HepG2 (cell line): ENCODE measurements around the gene ZSCAN1. TPM values are rescaled to one million over a fixed set of nuclear protein-coding genes. Genes with fewer than 3 reads are reported as not detected.

Experiments
- CBFB ChIP-seq: sonication (generic); formaldehyde crosslinking; IDR thresholded peaks from 2 replicates; pipeline ENCODE4 v1.4.0; 2020; ENCODE audit warnings: missing genetic modification reagents
- CBX5 ChIP-seq: sonication (generic); formaldehyde crosslinking; IDR thresholded peaks from 2 replicates; pipeline ENCODE4 v1.4.0; 2020; ENCODE audit warnings: missing genetic modification reagents, borderline replicate concordance
- EED ChIP-seq: sonication (generic); formaldehyde crosslinking; IDR thresholded peaks from 2 replicates; pipeline ENCODE4 v1.5.0; 2020; ENCODE audit warnings: mild to moderate bottlenecking, missing genetic modification reagents
- HCFC1 ChIP-seq: fragments of 150-350 bp; IDR thresholded peaks from 2 replicates; pipeline ENCODE4 v1.6.1; 2014; ENCODE audit warnings: low read depth, low read length
- KLF6 ChIP-seq: IDR thresholded peaks from 2 replicates; pipeline ENCODE4 v1.8.0; 2016; ENCODE audit warnings: missing biosample characterization, missing genetic modification reagents
- MYPOP ChIP-seq: sonication (generic); formaldehyde crosslinking; IDR thresholded peaks from 2 replicates; pipeline ENCODE4 v1.8.1; 2023; ENCODE audit warnings: mild to moderate bottlenecking, moderate library complexity, missing genetic modification reagents
- MZF1 ChIP-seq: sonication (generic); formaldehyde crosslinking; IDR thresholded peaks from 2 replicates; pipeline ENCODE4 v1.8.1; 2023; ENCODE audit warnings: mild to moderate bottlenecking, missing genetic modification reagents, borderline replicate concordance
- NFYC ChIP-seq: IDR thresholded peaks from 2 replicates; pipeline ENCODE4 v1.6.1; 2016; ENCODE audit warnings: missing genetic modification reagents, missing compliant biosample characterization
- NR2F6 ChIP-seq, 2 experiments: IDR thresholded peaks; 2 replicates each; pipeline ENCODE4 v1.6.1; 2016; ENCODE audit warnings: antibody characterized with exemption in 1 of 2, mild to moderate bottlenecking in 1 of 2
- SATB2 ChIP-seq: sonication (generic); formaldehyde crosslinking; IDR thresholded peaks from 2 replicates; pipeline ENCODE4 v1.5.0; 2020; ENCODE audit warnings: missing genetic modification reagents
- ZNF138 ChIP-seq: sonication (generic); formaldehyde crosslinking; IDR thresholded peaks from 2 replicates; pipeline ENCODE4 v1.5.0; 2020; ENCODE audit warnings: mild to moderate bottlenecking, low read depth, missing genetic modification reagents
- ZNF564 ChIP-seq: sonication (generic); formaldehyde crosslinking; IDR thresholded peaks from 2 replicates; pipeline ENCODE4 v1.8.1; 2023; ENCODE audit warnings: mild to moderate bottlenecking, missing genetic modification reagents
- ZNF724P ChIP-seq: sonication (generic); formaldehyde crosslinking; IDR thresholded peaks from 2 replicates; pipeline ENCODE4 v1.8.0; 2022; ENCODE audit warnings: missing genetic modification reagents, borderline replicate concordance
- ZNF775 ChIP-seq: sonication (generic); formaldehyde crosslinking; IDR thresholded peaks from 2 replicates; pipeline ENCODE4 v1.4.0; 2020; ENCODE audit warnings: missing genetic modification reagents, mild to moderate bottlenecking, moderate library complexity, borderline replicate concordance
- ZNF780A ChIP-seq: sonication (generic); formaldehyde crosslinking; IDR thresholded peaks from 2 replicates; pipeline ENCODE4 v1.8.0; 2022; ENCODE audit warnings: mild to moderate bottlenecking, missing genetic modification reagents, moderate library complexity
- ZNF781 ChIP-seq: sonication (generic); formaldehyde crosslinking; IDR thresholded peaks from 2 replicates; pipeline ENCODE4 v1.5.1; 2020; ENCODE audit warnings: borderline replicate concordance, mild to moderate bottlenecking, missing genetic modification reagents; ENCODE audit errors: not compliant biosample characterization
- polyA plus RNA-seq, 8 experiments: library from polyadenylated mRNA; depleted of rRNA in 3 of 8; stranded (reverse) in 7 of 8; unstranded in 1 of 8; fragments of >200 nt; fragmentation: Illumina TruSeq in 4 of 8; extraction: Trizol in 4 of 8; gene quantifications; 2 replicates each; pipeline versions ENCODE4 v1.2.1 to v1.2.3, GENCODE V29; 2011 to 2016; ENCODE audit warnings: low read depth in 4 of 8, missing spikeins in 1 of 8, mixed read lengths in 1 of 8; ENCODE audit not compliant: insufficient read depth in 1 of 8
- total RNA-seq, 5 experiments: library from RNA; depleted of rRNA; stranded (reverse); fragments of >200 nt; fragmentation: Illumina TruSeq; extraction: Trizol; gene quantifications; 2 replicates each; pipeline ENCODE4 v1.2.3, GENCODE V29; 2016; ENCODE audit warnings: low read depth in 1 of 5
- TF ChIP-seq, protein P1 (sequence below): IDR thresholded peaks from 2 replicates; pipeline ENCODE4 v1.6.1; 2016; ENCODE audit warnings: mild to moderate bottlenecking, missing biosample characterization, missing genetic modification reagents
- TF ChIP-seq, protein P2 (sequence below): sonication (generic); formaldehyde crosslinking; IDR thresholded peaks from 2 replicates; pipeline ENCODE4 v1.4.0; 2020; ENCODE audit warnings: missing genetic modification reagents, borderline replicate concordance
- TF ChIP-seq, protein P3 (sequence below): IDR thresholded peaks from 2 replicates; pipeline ENCODE4 v1.6.1; 2016; ENCODE audit warnings: low read depth, control low read depth

ZSCAN1 gene
- total and polyA plus RNA-seq, 2 of the 13 experiments (the other 11 are each of a cell fraction or from before 2014, with no cell fraction given): not detected

DNA sequence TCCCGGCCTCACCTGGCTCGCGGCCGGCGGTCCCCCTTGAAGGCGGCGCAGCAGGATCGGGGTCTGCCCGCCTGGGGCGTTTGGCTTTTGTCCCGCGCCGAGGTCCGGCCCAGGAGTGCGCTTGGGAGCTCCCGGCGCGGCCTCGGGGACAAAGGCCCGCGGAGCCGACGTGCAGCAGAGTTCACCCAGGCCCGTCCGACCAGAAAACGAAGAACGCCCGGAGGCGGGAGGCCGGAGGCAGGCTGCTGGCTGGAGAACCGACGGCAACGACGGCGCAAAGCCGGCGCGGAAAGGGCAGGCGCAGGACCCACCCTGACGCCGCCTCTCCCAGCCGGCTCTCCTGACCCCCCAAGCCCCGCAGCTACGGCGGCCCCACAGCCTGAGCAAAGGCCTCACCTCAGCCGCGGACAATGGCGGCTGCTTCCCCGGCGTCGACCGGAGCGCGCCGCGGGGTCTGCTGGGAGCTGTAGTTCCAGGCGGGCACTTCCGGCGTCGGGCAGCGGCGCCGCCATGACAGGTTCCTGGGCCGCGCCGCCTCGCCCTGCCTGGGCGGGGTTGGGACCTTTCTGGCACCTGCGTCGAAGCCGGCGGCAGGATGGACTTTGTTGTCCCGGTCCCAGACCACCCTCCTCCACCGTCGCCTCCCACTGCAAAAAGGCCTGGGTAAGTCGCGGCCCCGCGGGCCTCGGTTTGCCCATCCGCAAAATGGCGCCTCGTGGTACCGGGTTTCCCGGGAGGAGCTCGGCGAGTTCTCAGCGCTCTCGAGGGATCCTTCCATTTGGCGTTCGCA is 31.2 kb upstream of the ZSCAN1 start, which contains the start of gene ZNF606 (continued):
- TF ChIP-seq ZNF564 (CRISPR knock-in tag) (peak; percentile 85; the same call in 1 of the 2 replicates), HCFC1 (peak; percentile 87), ZNF781 (CRISPR knock-in tag) (peak; percentile 93), NR2F6 (IDR thresholded peaks at IDR 0.05) (no peak), NR2F6 (CRISPR knock-in tag; IDR thresholded peaks at IDR 0.05) (peak; percentile 26; the same call in 1 of the 2 replicates), MYPOP (CRISPR knock-in tag) (peak; percentile 90), SATB2 (CRISPR knock-in tag) (peak; percentile 47; the same call in 1 of the 2 replicates), CBFB (peak; percentile 79), KLF6 (CRISPR knock-in tag) (peak; percentile 78; the same call in 1 of the 2 replicates), EED (CRISPR knock-in tag) (peak; percentile 95), CBX5 (CRISPR knock-in tag) (peak; percentile 70; the same call in 1 of the 2 replicates), NFYC (peak; percentile 39; the same call in 1 of the 2 replicates), ZNF775 (CRISPR knock-in tag) (no peak), ZNF138 (CRISPR knock-in tag) (peak; percentile 47; the same call in 1 of the 2 replicates), ZNF780A (CRISPR knock-in tag) (no peak), MZF1 (CRISPR knock-in tag) (peak; percentile 84; the same call in 1 of the 2 replicates), ZNF724P (peak; percentile 72; the same call in 1 of the 2 replicates)
- TF ChIP-seq, protein P1, sequence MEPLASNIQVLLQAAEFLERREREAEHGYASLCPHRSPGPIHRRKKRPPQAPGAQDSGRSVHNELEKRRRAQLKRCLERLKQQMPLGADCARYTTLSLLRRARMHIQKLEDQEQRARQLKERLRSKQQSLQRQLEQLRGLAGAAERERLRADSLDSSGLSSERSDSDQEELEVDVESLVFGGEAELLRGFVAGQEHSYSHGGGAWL (CRISPR knock-in tag): peak; percentile 93; the same call in 1 of the 2 replicates
- TF ChIP-seq, protein P2, sequence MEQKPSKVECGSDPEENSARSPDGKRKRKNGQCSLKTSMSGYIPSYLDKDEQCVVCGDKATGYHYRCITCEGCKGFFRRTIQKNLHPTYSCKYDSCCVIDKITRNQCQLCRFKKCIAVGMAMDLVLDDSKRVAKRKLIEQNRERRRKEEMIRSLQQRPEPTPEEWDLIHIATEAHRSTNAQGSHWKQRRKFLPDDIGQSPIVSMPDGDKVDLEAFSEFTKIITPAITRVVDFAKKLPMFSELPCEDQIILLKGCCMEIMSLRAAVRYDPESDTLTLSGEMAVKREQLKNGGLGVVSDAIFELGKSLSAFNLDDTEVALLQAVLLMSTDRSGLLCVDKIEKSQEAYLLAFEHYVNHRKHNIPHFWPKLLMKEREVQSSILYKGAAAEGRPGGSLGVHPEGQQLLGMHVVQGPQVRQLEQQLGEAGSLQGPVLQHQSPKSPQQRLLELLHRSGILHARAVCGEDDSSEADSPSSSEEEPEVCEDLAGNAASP (CRISPR knock-in tag): peak; percentile 56; the same call in 1 of the 2 replicates
- TF ChIP-seq, protein P3, sequence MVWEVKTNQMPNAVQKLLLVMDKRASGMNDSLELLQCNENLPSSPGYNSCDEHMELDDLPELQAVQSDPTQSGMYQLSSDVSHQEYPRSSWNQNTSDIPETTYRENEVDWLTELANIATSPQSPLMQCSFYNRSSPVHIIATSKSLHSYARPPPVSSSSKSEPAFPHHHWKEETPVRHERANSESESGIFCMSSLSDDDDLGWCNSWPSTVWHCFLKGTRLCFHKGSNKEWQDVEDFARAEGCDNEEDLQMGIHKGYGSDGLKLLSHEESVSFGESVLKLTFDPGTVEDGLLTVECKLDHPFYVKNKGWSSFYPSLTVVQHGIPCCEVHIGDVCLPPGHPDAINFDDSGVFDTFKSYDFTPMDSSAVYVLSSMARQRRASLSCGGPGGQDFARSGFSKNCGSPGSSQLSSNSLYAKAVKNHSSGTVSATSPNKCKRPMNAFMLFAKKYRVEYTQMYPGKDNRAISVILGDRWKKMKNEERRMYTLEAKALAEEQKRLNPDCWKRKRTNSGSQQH (CRISPR knock-in tag): peak; percentile 15; the same call in 1 of the 2 replicates
